ENCODE data around the gene FUBP3. TPM values are rescaled to one million over a fixed set of nuclear protein-coding genes. Genes with fewer than 3 reads are reported as not detected.

The FUBP3 gene
- total and polyA plus RNA-seq, 4 donors, result 22.9 to 44.6 (median 35.1) TPM

DNA sequence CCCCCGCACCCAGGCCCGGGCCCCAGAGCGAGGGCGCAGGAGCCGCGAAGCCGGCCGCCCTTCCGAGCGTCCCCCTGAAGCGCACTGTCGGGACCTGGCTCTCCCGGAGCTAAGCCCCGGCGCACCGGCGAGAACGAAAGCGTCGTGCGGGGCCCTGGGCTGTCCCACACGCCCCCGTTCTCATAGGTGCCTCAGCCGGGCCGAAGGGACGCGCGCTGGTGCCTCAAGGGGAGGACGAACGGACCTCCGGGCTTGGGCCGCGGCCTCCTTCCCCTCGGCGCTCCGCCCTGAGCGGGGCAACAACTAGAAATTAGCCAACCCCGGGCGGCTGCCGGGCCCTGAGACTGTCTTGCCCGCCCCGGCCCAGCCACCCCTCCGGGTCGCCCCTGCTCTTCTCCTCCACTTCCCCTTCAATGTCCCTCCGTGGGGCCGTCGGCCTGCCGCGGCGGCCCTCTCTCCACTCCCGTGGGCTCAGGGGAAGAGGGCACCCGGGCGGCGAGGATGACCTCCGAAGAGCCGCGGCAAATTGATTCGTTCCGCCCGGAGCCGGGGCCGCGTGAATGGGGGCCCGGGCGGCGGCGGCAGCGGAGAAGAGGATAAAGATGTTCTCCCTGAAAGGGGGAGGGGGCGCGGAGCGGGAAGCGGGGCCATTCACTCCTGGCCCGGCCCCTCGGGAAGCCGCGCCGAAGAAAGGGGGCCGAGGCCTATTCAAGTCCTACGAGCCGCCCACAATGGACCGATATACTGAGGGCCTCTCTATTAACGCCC, 81.5 kb downstream of the FUBP3 start:
- H3K27ac ChIP-seq (ENCODE audit: low read depth in 1 of 2, low read length in 1 of 2), result no peak overlapping the region
- peaks cover 10 to 84% (median 66%) of the 10 kb centered on the region in 3 donors for H3K27me3 ChIP-seq (ENCODE audit: control insufficient read depth in 3 of 3, insufficient read depth in 3 of 3, low read length in 2 of 3)
- no peak for TF ChIP-seq CTCF (IDR thresholded peaks at IDR 0.05; ENCODE audit: control extremely low read depth, extremely low read depth)
- DNase-seq (no peak), ATAC-seq (ENCODE audit: insufficient read depth, low FRiP score) (no peak)
- WGBS, 2 donors, result 1 to 2% methylated on average over 74 to 82 of the region's 82 CpGs
- H3K4me1 ChIP-seq (ENCODE audit: control insufficient read depth in 5 of 5, insufficient read depth in 5 of 5, low read length in 5 of 5), result peaks cover 0 to 23% (median 4%) of the 10 kb centered on the region in 5 donors
- H3K9ac ChIP-seq (ENCODE audit: insufficient read depth in 1 of 2, low read length in 2 of 2), result no peak overlapping the region
- peaks cover 0 to 11% (median 0%) of the 10 kb centered on the region in 4 donors for H3K9me3 ChIP-seq (ENCODE audit: control insufficient read depth in 4 of 4, insufficient read depth in 3 of 4, low read length in 3 of 4)
- H3K4me3 ChIP-seq, result no peak overlapping the region
- H3K36me3 ChIP-seq (ENCODE audit: control insufficient read depth in 4 of 4, insufficient read depth in 4 of 4, low read length in 4 of 4), result no peaks in the 10 kb centered on the region

DNA sequence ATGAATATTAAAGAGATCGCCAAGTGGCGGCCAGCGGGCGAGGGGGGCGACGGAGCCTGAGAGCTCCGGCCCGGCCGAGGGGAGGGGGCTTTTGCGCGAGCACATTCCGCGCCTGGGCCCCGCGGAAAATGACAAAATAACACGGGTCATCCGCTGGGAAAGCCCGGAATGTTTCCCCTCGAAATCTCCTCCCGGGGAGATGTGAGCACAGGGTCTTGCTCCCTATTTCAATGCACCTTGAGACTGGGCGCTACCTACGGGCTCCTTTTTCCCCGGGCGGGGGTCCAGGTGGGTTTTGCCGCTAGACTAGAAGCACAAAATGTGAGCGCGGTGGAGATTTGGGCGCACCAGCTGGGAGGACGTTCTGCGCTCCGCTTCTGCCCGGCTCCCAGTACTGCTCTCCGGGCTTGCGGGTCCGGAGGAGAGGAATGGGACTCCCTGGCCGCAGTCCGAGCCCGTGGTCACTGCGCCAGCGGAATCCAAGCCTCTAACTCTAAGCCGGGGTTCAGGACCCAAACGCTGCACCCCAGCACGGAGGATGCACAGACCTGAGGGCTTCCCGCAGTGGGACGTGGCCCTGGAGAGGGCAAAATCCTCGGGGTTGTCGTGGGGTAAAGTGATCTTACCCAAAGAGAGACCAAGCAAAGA, 82.2 kb downstream of the FUBP3 start:
- TF ChIP-seq CTCF (IDR thresholded peaks at IDR 0.05; ENCODE audit: control extremely low read depth, extremely low read depth), result no peak

GRCh38 chr9:130662099-130662969, 83.0 kb downstream of the FUBP3 start:
- no peak overlapping the region for H3K9ac ChIP-seq (ENCODE audit: insufficient read depth in 1 of 2, low read length in 2 of 2)
- H3K9me3 ChIP-seq (ENCODE audit: control insufficient read depth in 4 of 4, insufficient read depth in 3 of 4, low read length in 3 of 4), result peaks cover 0 to 7% (median 0%) of the 10 kb centered on the region in 4 donors
- peaks cover 10 to 82% (median 64%) of the 10 kb centered on the region in 3 donors for H3K27me3 ChIP-seq (ENCODE audit: control insufficient read depth in 3 of 3, insufficient read depth in 3 of 3, low read length in 2 of 3)
- ATAC-seq (ENCODE audit: insufficient read depth, low FRiP score) (no peak), DNase-seq (no peak)
- H3K27ac ChIP-seq (ENCODE audit: low read depth in 1 of 2, low read length in 1 of 2), result no peak overlapping the region
- TF ChIP-seq CTCF (IDR thresholded peaks at IDR 0.05; ENCODE audit: control extremely low read depth, extremely low read depth), result no peak
- 7% methylated on average over 49 of the region's 49 CpGs for WGBS, 2 donors
- no peaks in the 10 kb centered on the region for H3K36me3 ChIP-seq (ENCODE audit: control insufficient read depth in 4 of 4, insufficient read depth in 4 of 4, low read length in 4 of 4)
- H3K4me1 ChIP-seq (ENCODE audit: control insufficient read depth in 5 of 5, insufficient read depth in 5 of 5, low read length in 5 of 5), result peaks cover 0 to 28% (median 4%) of the 10 kb centered on the region in 5 donors
- H3K4me3 ChIP-seq, result no peak overlapping the region

More for the DNA sequence above, 82.2 kb downstream of the FUBP3 start:
- H3K27ac ChIP-seq (ENCODE audit: low read depth in 1 of 2, low read length in 1 of 2), result no peak overlapping the region
- H3K4me3 ChIP-seq, result no peak overlapping the region
- H3K36me3 ChIP-seq (ENCODE audit: control insufficient read depth in 4 of 4, insufficient read depth in 4 of 4, low read length in 4 of 4), result no peaks in the 10 kb centered on the region
- WGBS, 2 donors, result 3 to 4% methylated on average over 46 to 47 of the region's 47 CpGs
- DNase-seq (no peak), ATAC-seq (ENCODE audit: insufficient read depth, low FRiP score) (no peak)
- H3K4me1 ChIP-seq (ENCODE audit: control insufficient read depth in 5 of 5, insufficient read depth in 5 of 5, low read length in 5 of 5), result peaks cover 0 to 27% (median 4%) of the 10 kb centered on the region in 5 donors
- peaks cover 0 to 9% (median 0%) of the 10 kb centered on the region in 4 donors for H3K9me3 ChIP-seq (ENCODE audit: control insufficient read depth in 4 of 4, insufficient read depth in 3 of 4, low read length in 3 of 4)
- no peak overlapping the region for H3K9ac ChIP-seq (ENCODE audit: insufficient read depth in 1 of 2, low read length in 2 of 2)
- H3K27me3 ChIP-seq (ENCODE audit: control insufficient read depth in 3 of 3, insufficient read depth in 3 of 3, low read length in 2 of 3), result peaks cover 10 to 84% (median 67%) of the 10 kb centered on the region in 3 donors
